Omental fat pad (tissue), 4 donors: Measurements from ENCODE around the gene ADK. TPM values are rescaled to one million over a fixed set of nuclear protein-coding genes. Genes with fewer than 3 reads are reported as not detected.

ENCODE experiments used
- ATAC-seq: fragments of 150-250 bp; one replicate; pipeline ENCODE4 v1.9.1; 2016; ENCODE audit warnings: mild to moderate bottlenecking, moderate library complexity; ENCODE audit not compliant: low FRiP score
- DNase-seq: peaks from one replicate; pipeline ENCODE4 v3.0.0-alpha.2; 2019; ENCODE audit warnings: low spot score
- CTCF ChIP-seq, 3 donors: fragments of 450-650 bp; IDR thresholded peaks; one replicate each; pipeline ENCODE4 v1.5.1; 2016 to 2017; ENCODE audit warnings: antibody characterized with exemption in 3 of 3, mild to moderate bottlenecking in 3 of 3, moderate library complexity in 2 of 3
- total RNA-seq, 4 donors: library from RNA; depleted of rRNA; stranded (reverse); fragments of >200 nt; gene quantifications; one replicate each; pipeline ENCODE4 v1.1.0, GENCODE V29; 2016

ADK gene
- total RNA-seq, 4 donors from 2014 or later: 19.4 to 23.3 (median 22.0) TPM

DNA sequence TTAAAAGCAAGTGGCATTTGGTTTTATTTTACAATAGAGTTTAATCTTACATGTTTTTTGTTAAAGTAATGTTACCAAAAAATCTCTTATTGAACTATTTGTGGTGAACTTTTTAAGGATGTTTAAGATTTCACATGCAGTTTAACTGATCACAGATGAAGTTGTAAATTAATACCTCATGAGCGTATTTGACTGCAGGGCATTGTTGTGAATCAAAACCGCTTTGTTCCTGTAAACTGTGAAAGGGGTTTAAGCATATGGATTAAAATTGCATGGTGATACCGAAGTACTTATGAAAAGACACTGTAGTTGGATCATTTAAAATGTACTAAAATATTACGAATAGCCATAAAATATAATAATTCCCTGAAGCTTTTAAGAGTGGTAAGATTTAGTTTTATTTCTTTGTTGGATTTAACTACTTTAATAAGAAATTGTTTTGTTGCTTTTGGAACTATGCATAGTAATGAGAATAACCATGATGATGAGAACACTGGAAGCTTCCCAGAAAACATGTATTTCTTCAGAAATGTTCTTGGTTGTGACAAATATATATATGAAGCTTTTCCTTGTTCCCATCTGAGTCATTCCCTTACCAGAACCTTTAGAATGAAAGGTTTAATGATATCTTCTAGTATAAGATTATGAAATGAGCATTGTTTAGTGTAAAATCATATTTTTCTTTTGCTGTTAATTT, 131.3 kb downstream of the ADK start:
- ATAC-seq: no peak
- no peak for DNase-seq
- TF ChIP-seq CTCF (IDR thresholded peaks at IDR 0.05): no peak

DNA sequence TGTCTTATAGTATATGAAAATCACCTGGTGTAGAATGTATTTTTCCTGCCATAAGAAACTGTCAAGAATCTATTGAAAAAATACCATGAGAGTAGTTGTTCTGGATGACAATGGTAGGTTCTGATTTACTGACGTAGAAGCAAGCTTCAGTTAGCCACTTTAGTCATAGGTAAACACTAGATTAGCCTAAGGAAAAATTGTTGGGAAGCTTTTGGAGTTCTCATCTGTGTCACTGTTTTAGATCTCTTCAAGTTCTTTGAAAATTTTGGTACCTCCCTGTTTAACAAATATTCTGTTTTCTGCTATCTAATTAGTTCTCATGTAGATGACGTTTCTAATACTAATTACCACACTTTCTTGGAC, 131.8 kb downstream of the ADK start:
- no peak for TF ChIP-seq CTCF (IDR thresholded peaks at IDR 0.05)

GRCh38 chr10:74289188-74289587, 138.2 kb downstream of the ADK start:
- TF ChIP-seq CTCF (IDR thresholded peaks at IDR 0.05): no peak
- no peak for ATAC-seq
- DNase-seq: no peak

More for the DNA sequence above, 131.8 kb downstream of the ADK start:
- DNase-seq (no peak), ATAC-seq (no peak)

GRCh38 chr10:74289951-74290350, 138.9 kb downstream of the ADK start:
- no peak for DNase-seq
- ATAC-seq: no peak
- TF ChIP-seq CTCF (IDR thresholded peaks at IDR 0.05): no peak

DNA sequence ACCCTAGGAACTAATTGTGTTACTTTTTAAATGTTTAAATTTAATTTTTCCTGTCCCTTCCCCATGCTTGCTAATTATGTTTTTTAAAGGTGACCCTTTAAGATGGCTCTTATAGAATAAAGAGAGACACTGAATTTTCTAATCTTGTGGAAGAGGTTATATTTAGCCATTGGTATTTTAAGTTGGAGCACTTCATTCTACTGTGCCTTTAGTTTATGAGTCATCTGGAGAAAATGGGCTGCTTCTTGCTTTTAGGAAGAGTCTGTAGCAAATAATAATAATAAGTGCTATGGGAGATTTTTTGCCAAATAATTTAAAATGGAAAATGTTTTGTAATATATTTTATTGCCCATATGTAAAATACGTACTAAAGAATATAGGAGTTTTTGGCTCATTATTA, 139.7 kb downstream of the ADK start:
- TF ChIP-seq CTCF (IDR thresholded peaks at IDR 0.05): no peak
- ATAC-seq (no peak), DNase-seq (no peak)

DNA sequence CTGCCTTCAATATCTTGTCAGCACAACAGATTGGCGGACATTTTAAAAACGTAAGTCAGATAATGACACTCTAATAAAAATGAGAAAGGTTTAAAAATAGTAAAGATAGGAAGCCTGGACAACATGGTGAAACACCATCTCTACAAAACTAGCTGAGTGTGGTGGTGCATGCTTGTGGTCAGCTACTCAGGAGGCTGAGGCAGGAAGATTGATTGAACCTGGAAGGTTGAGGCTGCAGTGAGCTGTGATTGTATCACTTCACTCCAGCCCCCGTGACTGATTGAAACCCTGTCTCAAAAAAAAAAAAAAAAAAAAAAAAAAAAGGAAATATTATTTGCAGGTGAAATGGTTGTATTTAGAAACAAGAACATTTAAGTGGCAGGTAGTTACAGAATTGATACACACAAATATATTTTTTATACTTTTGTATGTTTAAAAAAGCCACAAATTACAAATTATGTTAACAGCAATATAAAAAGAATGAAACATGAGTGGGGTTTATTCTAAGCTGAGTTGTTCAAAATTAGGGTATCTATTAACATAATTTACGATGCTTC, 141.9 kb downstream of the ADK start:
- ATAC-seq: no peak
- no peak for TF ChIP-seq CTCF (IDR thresholded peaks at IDR 0.05)
- no peak for DNase-seq
